Inferior parietal cortex (tissue), 1 donor: ENCODE data around the gene UXS1.

ENCODE experiments used
- DNase-seq: peaks from one replicate; pipeline ENCODE4 v3.0.0-alpha.2; 2016; ENCODE audit errors: extremely low spot score

The UXS1 gene

DNA sequence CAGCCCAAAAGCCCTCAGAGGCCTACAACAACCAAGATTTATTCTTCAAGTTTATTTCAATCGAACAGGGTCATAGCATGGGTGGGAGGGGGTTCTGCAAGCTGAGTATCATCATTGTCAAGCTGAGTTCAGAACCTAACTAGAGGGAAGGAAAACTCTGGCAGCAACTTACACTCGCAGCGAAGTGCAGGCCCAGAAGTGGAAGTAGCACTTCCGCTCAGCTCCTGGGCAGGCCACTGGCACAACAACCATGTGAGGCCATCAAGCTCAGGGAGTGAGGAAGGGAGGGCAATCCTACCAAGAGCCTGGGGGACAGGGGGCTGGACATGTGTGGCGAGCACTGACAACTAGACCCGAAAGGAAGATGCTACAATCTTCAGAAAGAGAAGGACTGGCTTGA lies 4.8 kb downstream of the UXS1 start:
- no peak for DNase-seq

- no peak for DNase-seq
Measured at GRCh38 chr2:106187273-106187891, 6.7 kb downstream of the UXS1 start.

GRCh38 chr2:106185475-106186184 lies 8.5 kb downstream of the UXS1 start:
- no peak for DNase-seq

DNA sequence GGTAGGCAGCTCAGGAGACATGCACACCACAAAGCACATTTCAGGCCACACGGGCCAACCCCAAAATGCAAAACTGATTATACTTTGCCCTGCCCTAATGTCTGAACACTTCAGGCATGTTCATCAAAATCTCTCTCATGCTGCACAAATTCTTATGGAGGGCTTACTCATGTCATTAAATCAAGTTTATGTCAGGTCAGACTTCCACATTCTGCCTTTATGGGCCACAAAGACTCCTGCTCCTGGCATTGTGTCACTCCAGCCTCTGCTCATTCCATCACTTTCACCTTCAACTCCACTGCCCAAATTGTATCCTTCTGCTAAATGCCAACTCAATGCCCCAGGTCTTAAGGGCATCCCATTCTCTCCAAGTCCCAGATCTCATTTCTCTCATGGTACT lies 9.2 kb downstream of the UXS1 start:
- no peak for DNase-seq

DNA sequence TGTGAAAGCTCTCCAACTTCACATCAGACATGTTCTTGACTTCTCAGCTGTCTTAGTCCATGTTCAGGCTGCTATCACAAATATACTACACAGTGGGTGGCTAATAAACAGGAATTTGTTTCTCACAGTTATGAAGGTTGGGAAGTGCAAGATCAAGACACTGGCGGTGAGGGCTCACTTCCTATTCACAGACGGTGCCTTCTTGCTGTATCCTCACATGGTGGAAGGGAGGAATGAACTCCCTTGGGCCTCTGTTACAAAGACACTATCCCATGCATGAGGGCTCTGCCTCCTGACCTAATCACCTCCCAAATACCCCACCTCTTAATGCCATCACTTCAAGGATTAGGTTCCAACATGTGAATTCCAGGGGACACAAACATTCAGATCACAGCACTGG lies 9.7 kb downstream of the UXS1 start:
- no peak for DNase-seq

- DNase-seq = no peak
Measured at GRCh38 chr2:106183101-106183696, 10.9 kb downstream of the UXS1 start.

DNA sequence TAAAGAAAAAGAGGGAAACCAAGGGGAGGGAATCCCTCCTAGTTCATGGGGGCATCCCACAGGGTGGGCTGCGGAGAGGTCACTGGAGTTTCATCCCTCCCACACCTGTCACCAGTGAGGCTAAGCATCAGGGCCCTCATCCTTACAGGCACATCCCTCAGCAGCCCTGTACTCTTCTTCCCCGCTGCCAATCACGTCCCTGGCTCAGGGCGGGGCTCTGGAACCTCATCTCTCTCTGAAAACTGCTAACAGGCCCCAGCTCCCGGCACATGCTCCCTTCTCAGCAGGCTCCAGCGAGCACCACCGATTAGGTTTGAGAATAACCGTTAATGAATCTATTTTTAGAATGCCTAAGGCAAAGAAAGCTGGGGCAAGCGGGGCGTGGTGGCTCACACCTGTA lies 13.0 kb downstream of the UXS1 start:
- DNase-seq = no peak

DNA sequence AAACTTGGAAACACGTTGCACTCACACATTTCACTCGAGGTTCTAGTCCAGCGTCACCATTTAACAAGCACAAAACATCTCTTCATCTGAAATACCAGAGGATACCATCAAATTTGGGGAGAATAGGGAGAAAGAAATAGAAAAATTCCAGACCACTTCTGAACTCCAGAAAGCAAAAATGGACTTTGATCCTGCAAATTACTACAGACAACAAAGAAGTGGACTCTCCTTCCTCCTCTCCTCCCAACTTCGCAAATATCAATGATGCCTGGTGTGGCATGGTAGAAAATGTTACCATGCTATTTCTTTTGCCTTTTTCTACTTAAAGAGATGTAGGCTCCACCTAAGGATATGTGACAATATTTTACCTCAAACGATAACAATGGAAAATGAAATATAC lies 13.5 kb downstream of the UXS1 start:
- DNase-seq = no peak

DNA sequence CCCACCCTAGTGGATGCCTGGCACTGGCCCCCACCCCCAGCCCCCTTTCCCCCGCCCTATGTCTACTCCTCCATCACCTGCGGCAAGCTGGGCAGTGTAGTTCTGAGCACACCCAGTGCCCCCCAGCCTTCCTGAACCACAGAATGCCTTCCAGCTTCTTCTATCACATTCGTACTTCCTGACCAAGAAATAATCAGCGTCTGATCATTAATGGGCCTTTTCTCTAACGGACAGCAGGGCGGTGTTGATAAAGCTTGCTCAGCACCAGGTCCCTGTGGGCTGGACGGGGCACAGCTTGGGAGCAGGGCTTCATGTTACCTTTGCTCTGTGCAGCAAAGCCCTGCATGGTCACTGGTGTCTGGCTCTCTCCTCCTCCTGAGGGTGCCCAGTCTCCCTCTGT lies 15.4 kb downstream of the UXS1 start:
- DNase-seq = no peak

DNA sequence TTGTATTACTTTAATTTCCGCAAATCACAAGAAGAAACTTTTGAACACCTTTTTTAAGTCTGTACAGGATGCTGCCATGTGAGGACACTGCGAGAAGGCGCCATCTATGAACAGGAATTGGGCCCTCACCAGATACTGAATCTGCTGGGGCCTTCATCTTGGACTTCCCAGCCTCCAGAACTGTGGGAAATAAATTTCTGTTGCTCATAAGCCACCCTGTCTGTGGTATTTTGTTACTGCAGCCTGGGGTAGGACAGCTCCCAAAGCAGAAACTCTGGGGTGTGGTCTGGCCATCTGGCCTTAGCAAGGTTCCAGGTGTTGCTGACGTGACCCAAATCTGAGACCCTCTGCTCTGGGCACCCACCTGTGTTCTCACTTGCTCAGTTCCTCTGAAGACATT lies 16.5 kb downstream of the UXS1 start:
- no peak for DNase-seq

DNA sequence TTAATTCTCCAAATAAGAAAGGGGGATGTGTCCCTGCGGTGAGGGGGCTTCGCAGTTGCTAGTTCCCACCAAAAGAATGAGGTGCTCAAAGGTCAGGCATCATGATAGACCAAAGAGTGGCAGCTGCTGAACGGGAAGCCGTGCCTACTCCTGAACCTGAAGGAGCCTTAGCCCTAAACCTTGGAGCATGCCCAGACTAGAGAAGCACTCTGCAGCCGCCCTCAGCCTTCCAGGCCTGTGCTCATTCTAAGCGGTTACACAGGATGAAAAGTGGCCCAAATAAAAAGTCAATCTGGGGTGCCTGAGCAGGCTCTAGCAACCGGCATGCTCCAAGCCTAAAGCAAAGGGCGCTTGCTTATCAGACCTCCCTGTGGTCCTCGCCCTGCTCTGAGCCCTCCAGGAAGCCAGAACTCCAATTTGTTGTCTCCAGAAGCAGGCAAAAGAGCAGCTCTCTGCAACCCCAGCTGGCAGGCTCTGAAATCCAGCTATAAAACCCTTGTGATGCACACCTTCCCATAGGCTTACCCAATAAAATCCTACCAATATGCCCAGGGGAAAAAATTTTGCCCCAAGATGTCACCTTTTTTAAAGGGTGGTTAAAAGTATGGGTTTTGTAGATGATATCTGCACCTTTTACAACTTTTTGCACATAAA lies 17.5 kb downstream of the UXS1 start:
- no peak for DNase-seq

DNA sequence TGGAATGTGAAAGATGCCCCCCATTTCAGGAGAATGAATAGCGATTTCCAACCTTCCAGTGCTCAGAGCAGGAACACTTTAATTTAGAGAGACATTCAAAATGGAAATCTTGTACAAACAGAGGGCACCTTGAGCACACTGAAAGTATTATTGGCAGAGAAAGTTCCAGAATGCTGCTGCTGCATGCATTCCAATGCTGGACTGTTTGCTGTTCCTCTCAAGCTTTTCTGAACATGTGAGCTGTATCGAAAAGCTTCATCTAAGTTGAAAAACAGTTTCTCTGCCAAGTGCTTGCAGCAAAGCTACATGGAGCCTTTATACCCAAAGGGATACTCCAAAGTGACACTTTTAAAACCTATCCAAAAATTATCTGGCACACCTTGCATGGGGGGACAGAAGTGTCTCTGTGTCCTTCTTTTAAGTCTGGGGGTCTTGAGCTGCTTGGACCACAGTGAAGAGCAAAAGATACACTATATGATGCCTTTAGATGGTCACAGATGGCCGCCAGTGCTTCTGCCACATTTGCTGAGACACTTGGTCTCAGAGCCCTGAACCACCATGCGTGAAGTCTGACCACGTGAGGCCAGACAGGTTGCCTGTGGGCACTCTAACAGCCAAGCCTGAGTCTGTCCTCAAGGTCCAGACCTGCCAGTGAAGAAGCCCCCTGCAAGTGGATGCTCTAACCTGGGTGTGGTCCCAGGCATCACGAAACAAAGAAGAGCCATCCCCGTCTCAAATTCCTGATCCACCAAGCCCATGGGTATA lies 18.8 kb downstream of the UXS1 start:
- DNase-seq = no peak

- DNase-seq = no peak
Measured at GRCh38 chr2:106174056-106174455, 20.0 kb downstream of the UXS1 start.

GRCh38 chr2:106172649-106173048 lies 21.5 kb downstream of the UXS1 start:
- DNase-seq = no peak

DNA sequence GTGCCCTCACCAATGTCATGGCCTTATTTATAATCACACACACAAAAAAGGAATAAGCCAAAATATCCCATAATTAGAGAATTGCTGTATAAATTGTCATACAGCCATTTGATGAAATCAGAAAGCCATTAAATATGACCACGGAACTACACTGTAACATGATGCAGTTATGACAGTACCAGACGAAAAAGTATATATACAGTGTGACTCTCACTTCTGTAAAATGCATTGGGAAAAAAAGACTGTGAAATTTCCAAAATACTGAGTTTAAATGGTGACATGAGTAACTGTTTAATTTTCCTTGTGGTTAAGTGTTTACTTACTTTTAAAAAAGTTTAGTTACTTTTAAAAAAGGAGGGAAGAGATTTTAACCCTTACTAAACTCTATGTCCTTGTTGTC lies 25.4 kb downstream of the UXS1 start:
- DNase-seq = no peak

DNA sequence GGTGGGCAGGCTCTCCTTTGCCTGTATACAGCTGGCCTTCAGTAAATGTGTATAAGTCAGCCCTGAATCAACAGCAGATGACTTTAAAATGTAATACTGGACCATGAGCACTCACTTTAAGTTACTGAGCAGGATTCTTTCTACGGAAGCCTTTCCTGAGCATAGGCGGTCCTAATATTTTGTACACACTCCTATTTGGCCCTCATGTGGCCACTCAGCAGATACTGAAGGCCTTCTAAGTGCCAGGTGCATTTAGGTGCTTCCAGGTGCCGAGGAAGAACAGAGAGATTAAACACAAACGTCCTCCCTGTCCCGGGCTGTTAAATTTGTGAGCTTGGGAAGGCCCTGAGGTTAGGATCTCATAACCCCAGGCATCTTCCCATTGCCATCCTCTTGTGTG lies 27.0 kb downstream of the UXS1 start:
- DNase-seq = no peak

DNA sequence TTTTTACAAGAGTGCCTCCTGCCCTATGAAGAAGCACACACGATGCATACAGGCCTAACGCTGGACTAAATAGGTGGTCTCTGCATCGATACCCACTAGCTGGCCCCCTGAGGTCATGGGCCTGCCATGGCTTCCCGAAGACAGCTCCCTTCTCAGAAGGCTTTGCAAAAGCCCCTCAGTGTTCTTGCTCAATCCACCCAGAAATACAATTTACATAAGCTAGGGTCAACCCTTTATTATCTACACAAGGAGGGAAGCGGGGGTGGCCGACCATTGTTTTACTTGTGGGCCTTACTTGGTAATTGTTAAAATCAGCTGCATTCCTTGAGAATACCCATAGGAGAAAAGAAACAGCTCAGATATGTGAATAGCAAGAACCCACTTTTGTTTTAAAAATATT lies 28.5 kb downstream of the UXS1 start:
- no peak for DNase-seq

DNA sequence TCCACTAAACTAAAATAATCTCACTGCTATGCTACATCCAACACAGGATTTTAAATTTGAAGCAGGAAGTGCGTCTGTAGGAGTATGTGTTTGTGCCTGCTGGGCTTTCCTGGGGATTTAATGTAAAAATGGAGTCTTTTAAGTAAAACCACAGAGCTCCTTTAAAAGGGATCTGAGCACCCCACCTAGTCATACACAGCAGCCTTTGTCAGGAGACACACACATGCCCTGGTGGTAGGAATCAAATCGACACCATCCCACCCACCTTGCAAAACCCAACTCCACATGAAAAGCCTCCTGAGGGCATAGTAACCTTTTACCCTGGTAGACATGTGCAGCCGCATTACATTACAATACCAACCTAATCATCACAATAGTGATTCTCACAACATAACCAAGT lies 29.1 kb downstream of the UXS1 start:
- no peak for DNase-seq

DNA sequence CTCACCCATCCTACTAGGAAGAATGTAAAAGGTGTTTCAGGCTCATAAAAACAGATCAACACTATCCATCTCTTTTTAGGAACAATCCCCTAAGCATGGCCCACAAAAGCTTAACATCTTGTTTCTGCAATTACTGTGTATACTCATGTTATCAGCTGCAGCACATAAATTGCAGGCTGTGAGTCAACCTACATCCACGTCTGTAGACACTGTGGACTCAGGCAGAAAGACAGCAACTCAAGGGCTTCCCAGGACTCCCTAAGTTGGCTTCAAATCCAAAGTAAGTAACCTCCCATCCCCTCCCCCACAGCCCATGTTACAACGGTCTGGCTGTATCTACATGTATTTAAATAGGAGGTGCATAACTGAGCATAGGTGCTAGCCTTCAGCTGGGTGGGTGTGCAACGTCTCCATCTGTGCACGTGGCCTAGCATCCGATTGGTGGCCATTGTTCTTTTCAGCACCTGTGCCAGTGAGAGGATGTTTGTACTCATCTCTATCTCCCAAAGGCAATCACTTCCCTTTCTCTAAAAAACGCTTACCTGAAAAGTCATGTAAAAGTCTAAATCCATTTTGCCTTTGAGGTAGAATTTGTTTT lies 30.1 kb downstream of the UXS1 start:
- no peak for DNase-seq

GRCh38 chr2:106161938-106162820 lies 31.9 kb downstream of the UXS1 start:
- no peak for DNase-seq

GRCh38 chr2:106161341-106161740 lies 32.8 kb downstream of the UXS1 start:
- no peak for DNase-seq
